Activated CD4-positive, alpha-beta memory T cell treated with anti-CD3 and anti-CD28 coated beads for 36 hours (primary cell): ENCODE measurements around the gene NAA60. TPM values are rescaled to one million over a fixed set of nuclear protein-coding genes. Genes with fewer than 3 reads are reported as not detected.

Experiments used
- CTCF ChIA-PET: fragments of 350-600 bp; sonication (Branson Sonifier 250); formaldehyde crosslinking; loops from one replicate; lab custom pipeline; 2021; ENCODE audit warnings: antibody characterized with exemption, inconsistent platforms; lab: Charles Lee
- POLR2A ChIA-PET: fragments of 350-600 bp; sonication (Branson Sonifier 250); formaldehyde crosslinking; loops from one replicate; lab custom pipeline; 2021; ENCODE audit warnings: antibody characterized with exemption; lab: Charles Lee
- DNase-seq: peaks from one replicate; pipeline ENCODE4 v3.0.0-alpha.2; 2020
- H3K27ac Mint-ChIP-seq: one replicate; pipeline ENCODE4 v1.8.0; 2021; ENCODE audit warnings: mixed read lengths
- H3K27me3 Mint-ChIP-seq: one replicate; pipeline ENCODE4 v1.8.0; 2021; ENCODE audit warnings: mixed read lengths
- H3K36me3 Mint-ChIP-seq: one replicate; pipeline ENCODE4 v1.8.0; 2021; ENCODE audit warnings: mixed read lengths
- H3K4me1 Mint-ChIP-seq: one replicate; pipeline ENCODE4 v1.8.0; 2021; ENCODE audit warnings: low read depth, mixed read lengths
- H3K4me3 Mint-ChIP-seq: one replicate; pipeline ENCODE4 v1.8.0; 2021; ENCODE audit warnings: mild to moderate bottlenecking, mixed read lengths
- H3K9me3 Mint-ChIP-seq: one replicate; pipeline ENCODE4 v1.8.0; 2021; ENCODE audit warnings: mixed read lengths
- intact Hi-C: fragments of 100-400 bp; cut with micrococcal nuclease; formaldehyde crosslinking; loops from one replicate; pipeline ENCODE4 v1.15.1; 2023
- total RNA-seq, 2 experiments: library from RNA; stranded (reverse); gene quantifications; one replicate each; pipeline ENCODE4 v1.2.3, GENCODE V29; 2021

Gene NAA60
- 10 to 100 TPM; 26.9 to 34.1 TPM for total RNA-seq

- intact Hi-C loops, result loop anchor here (1.0 to 2.0 kb wide), 4 partner anchors 14 to 161 kb away; partner anchors contain the start of genes ZNF174, ZNF263 and ZSCAN32
- H3K9me3 Mint-ChIP-seq, result peaks cover 10% of the 10 kb centered on the region
- DNase-seq, result peak; percentile 89
- CTCF ChIA-PET, result interaction anchor here (0.7 to 1.4 kb wide), 4 partner anchors 42 to 178 kb away, joined by 3 to 8 read pairs (median 4); partner anchors contain the start of genes ZNF174 and ZSCAN32
- POLR2A ChIA-PET, result interaction anchor here (0.6 to 2.5 kb wide), 9 partner anchors 9 to 378 kb away, joined by 3 to 10 read pairs (median 3); partner anchors contain the start of genes IL32, ZNF174, ZNF263 and ZSCAN32
- H3K27me3 Mint-ChIP-seq, result no peaks in the 10 kb centered on the region
- peak within 1 kb of the TSS; percentile 97 for H3K4me3 Mint-ChIP-seq
- peaks cover 15% of the 10 kb centered on the region for H3K4me1 Mint-ChIP-seq
- H3K27ac Mint-ChIP-seq, result peak within 1 kb of the TSS; percentile 95
- H3K36me3 Mint-ChIP-seq, result peaks cover 28% of the 10 kb centered on the region
Observed at GRCh38 chr16:3443108-3444031, at the start of gene NAA60, which contains the start of gene ZNF597. Gene NAA60 (plus strand): TSS chr16:3443680. CDS start chr16:3476228, 32,548 bp downstream. Gene ZNF597 (minus strand): TSS chr16:3443504. CDS start chr16:3443153, 351 bp downstream.

GRCh38 chr16:3400446-3400778, 43.1 kb upstream of the NAA60 start:
- Mint-ChIP-seq H3K4me3 (peak overlapping the region; percentile 88), H3K27ac (peak overlapping the region; percentile 61), H3K36me3 (peaks cover 68% of the 10 kb centered on the region), H3K4me1 (peaks cover 53% of the 10 kb centered on the region), H3K27me3 (no peaks in the 10 kb centered on the region), H3K9me3 (peaks cover 34% of the 10 kb centered on the region)
- intact Hi-C loops, result loop anchor here (2.0 kb wide), 1 partner anchor 36 kb away; no protein-coding TSS in a partner anchor
- POLR2A ChIA-PET, result interaction anchor here (0.6 to 2.7 kb wide), 9 partner anchors 10 to 165 kb away, joined by 3 to 22 read pairs (median 4); partner anchors contain the start of genes NAA60, ZNF200, ZNF263 and ZNF597
- DNase-seq, result no peak
- CTCF ChIA-PET, result interaction anchor here (0.6 to 3.0 kb wide), 7 partner anchors 57 to 250 kb away, joined by 3 to 14 read pairs (median 4); partner anchors contain the start of genes CLUAP1 and ZNF263

- peak within 1 kb of the TSS; percentile 88 for H3K4me3 Mint-ChIP-seq
- H3K27ac Mint-ChIP-seq, result peak within 1 kb of the TSS; percentile 83
- CTCF ChIA-PET, result interaction anchor here (0.6 to 3.0 kb wide), 10 partner anchors 9 to 271 kb away, joined by 3 to 14 read pairs (median 4); partner anchors contain the start of genes CLUAP1, NAA60, ZNF263 and ZNF75A
- H3K9me3 Mint-ChIP-seq, result peaks cover 35% of the 10 kb centered on the region
- peaks cover 52% of the 10 kb centered on the region for H3K4me1 Mint-ChIP-seq
- H3K27me3 Mint-ChIP-seq, result no peaks in the 10 kb centered on the region
- H3K36me3 Mint-ChIP-seq, result peaks cover 66% of the 10 kb centered on the region
- DNase-seq, result peak; percentile 100
- POLR2A ChIA-PET, result interaction anchor here (0.6 to 2.7 kb wide), 14 partner anchors 10 to 250 kb away, joined by 3 to 22 read pairs (median 4); partner anchors contain the start of genes NAA60, ZNF200, ZNF263 and ZNF597
- intact Hi-C loops, result loop anchor here (1.0 to 2.0 kb wide), 7 partner anchors 36 to 138 kb away; partner anchors contain the start of genes NAA60, TIGD7, ZNF263 and ZNF597
Observed at GRCh38 chr16:3400779-3401688, 42.4 kb upstream of the NAA60 start, which contains the start of the genes ZNF174 and ZSCAN32. Gene ZNF174 (plus strand): TSS chr16:3401215. CDS start chr16:3402005, 790 bp downstream. Gene ZSCAN32 (minus strand): TSS chr16:3401004. CDS start chr16:3397557, 3,447 bp downstream.

GRCh38 chr16:3401719-3402397, 41.6 kb upstream of the NAA60 start:
- no peaks in the 10 kb centered on the region for H3K27me3 Mint-ChIP-seq
- peak overlapping the region; percentile 88 for H3K4me3 Mint-ChIP-seq
- peaks cover 66% of the 10 kb centered on the region for H3K36me3 Mint-ChIP-seq
- H3K27ac Mint-ChIP-seq, result peak overlapping the region; percentile 83
- intact Hi-C loops, result loop anchor here (1.0 to 2.0 kb wide), 7 partner anchors 37 to 139 kb away; partner anchors contain the start of genes NAA60, TIGD7, ZNF263 and ZNF597
- peak; percentile 17 for DNase-seq
- CTCF ChIA-PET, result interaction anchor here (0.6 to 3.0 kb wide), 10 partner anchors 8 to 272 kb away, joined by 3 to 14 read pairs (median 4); partner anchors contain the start of genes CLUAP1, NAA60, ZNF263 and ZNF75A
- peaks cover 44% of the 10 kb centered on the region for H3K4me1 Mint-ChIP-seq
- POLR2A ChIA-PET, result interaction anchor here (0.9 to 2.7 kb wide), 10 partner anchors 9 to 251 kb away, joined by 3 to 22 read pairs (median 4); partner anchors contain the start of genes NAA60, ZNF263 and ZNF597
- peaks cover 36% of the 10 kb centered on the region for H3K9me3 Mint-ChIP-seq

GRCh38 chr16:3408561-3409197, 34.8 kb upstream of the NAA60 start:
- no peak for DNase-seq
- Mint-ChIP-seq H3K9me3 (peaks cover 80% of the 10 kb centered on the region), H3K4me3 (no peak overlapping the region), H3K27me3 (no peaks in the 10 kb centered on the region), H3K4me1 (peaks cover 5% of the 10 kb centered on the region), H3K27ac (no peak overlapping the region), H3K36me3 (peaks cover 75% of the 10 kb centered on the region)
- intact Hi-C loops, result no loop called here
- ChIA-PET POLR2A (no interaction called here), CTCF (no interaction called here)

GRCh38 chr16:3413730-3414379, 29.6 kb upstream of the NAA60 start:
- Mint-ChIP-seq H3K4me1 (no peaks in the 10 kb centered on the region), H3K27ac (no peak overlapping the region)

GRCh38 chr16:3431779-3432219, 11.7 kb upstream of the NAA60 start:
- H3K4me3 Mint-ChIP-seq, result peak overlapping the region; percentile 34
- peak overlapping the region; percentile 11 for H3K27ac Mint-ChIP-seq
- peaks cover 9% of the 10 kb centered on the region for H3K4me1 Mint-ChIP-seq
- CTCF ChIA-PET, result interaction anchor here (1.3 to 1.4 kb wide), 2 partner anchors 30 to 266 kb away, joined by 3 read pairs; partner anchors contain the start of genes ZNF174 and ZSCAN32
- POLR2A ChIA-PET, result no interaction called here
- intact Hi-C loops, result no loop called here
- peaks cover 11% of the 10 kb centered on the region for H3K36me3 Mint-ChIP-seq
- peaks cover 3% of the 10 kb centered on the region for H3K9me3 Mint-ChIP-seq
- H3K27me3 Mint-ChIP-seq, result no peaks in the 10 kb centered on the region
- DNase-seq, result peak; percentile 77

More at GRCh38 chr16:3413730-3414379, 29.6 kb upstream of the NAA60 start:
- H3K4me3 Mint-ChIP-seq, result no peak overlapping the region
- intact Hi-C loops, result no loop called here
- H3K27me3 Mint-ChIP-seq, result no peaks in the 10 kb centered on the region
- POLR2A ChIA-PET, result no interaction called here
- peaks cover 61% of the 10 kb centered on the region for H3K9me3 Mint-ChIP-seq
- peaks cover 36% of the 10 kb centered on the region for H3K36me3 Mint-ChIP-seq
- CTCF ChIA-PET, result no interaction called here
- DNase-seq, result no peak

GRCh38 chr16:3434373-3434772, 9.1 kb upstream of the NAA60 start:
- POLR2A ChIA-PET, result no interaction called here
- no peak for DNase-seq
- Mint-ChIP-seq H3K4me3 (no peak overlapping the region), H3K27me3 (no peaks in the 10 kb centered on the region), H3K4me1 (peaks cover 9% of the 10 kb centered on the region), H3K9me3 (peaks cover 3% of the 10 kb centered on the region), H3K27ac (no peak overlapping the region), H3K36me3 (peaks cover 23% of the 10 kb centered on the region)
- intact Hi-C loops, result no loop called here
- CTCF ChIA-PET, result no interaction called here

- H3K36me3 Mint-ChIP-seq, result peaks cover 35% of the 10 kb centered on the region
Observed at GRCh38 chr16:3439637-3440036, 3.8 kb upstream of the NAA60 start.

More at GRCh38 chr16:3439637-3440036, 3.8 kb upstream of the NAA60 start:
- CTCF ChIA-PET, result no interaction called here
- Mint-ChIP-seq H3K9me3 (peaks cover 10% of the 10 kb centered on the region), H3K27ac (no peak overlapping the region), H3K4me1 (peaks cover 6% of the 10 kb centered on the region), H3K4me3 (no peak overlapping the region), H3K27me3 (no peaks in the 10 kb centered on the region)
- POLR2A ChIA-PET, result no interaction called here
- intact Hi-C loops, result no loop called here
- DNase-seq, result no peak
